ENCODE measurements around the gene SFMBT1. TPM values are rescaled to one million over a fixed set of nuclear protein-coding genes. Genes with fewer than 3 reads are reported as not detected.

SFMBT1 gene
- total and polyA plus RNA-seq, 4 donors = 4.4 to 17.8 (median 10.4) TPM

DNA sequence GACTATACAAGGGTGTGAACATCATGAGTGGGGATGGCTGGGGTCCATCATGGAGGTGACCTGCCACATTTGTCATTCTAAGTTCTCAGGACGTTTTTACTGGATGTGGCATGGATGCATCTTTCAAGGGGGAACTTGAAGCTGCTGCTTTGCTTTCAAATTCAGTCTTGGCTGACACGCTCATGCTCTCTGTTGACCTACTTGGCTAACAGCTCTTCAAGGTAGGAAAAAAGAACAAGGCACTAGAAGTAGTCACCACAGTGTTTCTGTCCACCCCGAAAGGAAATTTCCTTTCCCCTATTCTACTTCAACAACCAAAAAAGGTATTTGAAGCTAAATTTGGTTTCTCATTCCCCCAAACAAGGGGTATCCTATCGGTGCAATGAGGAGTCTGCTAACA, 163.5 kb downstream of the SFMBT1 start:
- H3K4me1 ChIP-seq (ENCODE audit: control insufficient read depth in 4 of 4, insufficient read depth in 4 of 4, low read length in 3 of 4) = peaks cover 2 to 21% (median 12%) of the 10 kb centered on the region in 4 donors
- WGBS = 91% methylated on average over 4 of the region's 4 CpGs
- no peak for DNase-seq (ENCODE audit: low spot score)
- H3K9me3 ChIP-seq (ENCODE audit: control insufficient read depth in 4 of 4, low read length in 3 of 4) = no peaks in the 10 kb centered on the region
- H3K36me3 ChIP-seq (ENCODE audit: control insufficient read depth in 4 of 4, insufficient read depth in 3 of 4, low read depth in 1 of 4, low read length in 3 of 4) = peaks cover 0 to 3% (median 1%) of the 10 kb centered on the region in 4 donors
- H3K9ac ChIP-seq (ENCODE audit: low read depth in 1 of 2, low read length in 2 of 2) = no peak overlapping the region
- TF ChIP-seq, protein P1, sequence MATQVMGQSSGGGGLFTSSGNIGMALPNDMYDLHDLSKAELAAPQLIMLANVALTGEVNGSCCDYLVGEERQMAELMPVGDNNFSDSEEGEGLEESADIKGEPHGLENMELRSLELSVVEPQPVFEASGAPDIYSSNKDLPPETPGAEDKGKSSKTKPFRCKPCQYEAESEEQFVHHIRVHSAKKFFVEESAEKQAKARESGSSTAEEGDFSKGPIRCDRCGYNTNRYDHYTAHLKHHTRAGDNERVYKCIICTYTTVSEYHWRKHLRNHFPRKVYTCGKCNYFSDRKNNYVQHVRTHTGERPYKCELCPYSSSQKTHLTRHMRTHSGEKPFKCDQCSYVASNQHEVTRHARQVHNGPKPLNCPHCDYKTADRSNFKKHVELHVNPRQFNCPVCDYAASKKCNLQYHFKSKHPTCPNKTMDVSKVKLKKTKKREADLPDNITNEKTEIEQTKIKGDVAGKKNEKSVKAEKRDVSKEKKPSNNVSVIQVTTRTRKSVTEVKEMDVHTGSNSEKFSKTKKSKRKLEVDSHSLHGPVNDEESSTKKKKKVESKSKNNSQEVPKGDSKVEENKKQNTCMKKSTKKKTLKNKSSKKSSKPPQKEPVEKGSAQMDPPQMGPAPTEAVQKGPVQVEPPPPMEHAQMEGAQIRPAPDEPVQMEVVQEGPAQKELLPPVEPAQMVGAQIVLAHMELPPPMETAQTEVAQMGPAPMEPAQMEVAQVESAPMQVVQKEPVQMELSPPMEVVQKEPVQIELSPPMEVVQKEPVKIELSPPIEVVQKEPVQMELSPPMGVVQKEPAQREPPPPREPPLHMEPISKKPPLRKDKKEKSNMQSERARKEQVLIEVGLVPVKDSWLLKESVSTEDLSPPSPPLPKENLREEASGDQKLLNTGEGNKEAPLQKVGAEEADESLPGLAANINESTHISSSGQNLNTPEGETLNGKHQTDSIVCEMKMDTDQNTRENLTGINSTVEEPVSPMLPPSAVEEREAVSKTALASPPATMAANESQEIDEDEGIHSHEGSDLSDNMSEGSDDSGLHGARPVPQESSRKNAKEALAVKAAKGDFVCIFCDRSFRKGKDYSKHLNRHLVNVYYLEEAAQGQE (IDR thresholded peaks at IDR 0.05) = no peak
- no peak overlapping the region for H3K27ac ChIP-seq (ENCODE audit: low read depth in 1 of 2, low read length in 2 of 2)
- no peaks in the 10 kb centered on the region for H3K27me3 ChIP-seq (ENCODE audit: control insufficient read depth in 4 of 4, insufficient read depth in 4 of 4, low read length in 3 of 4)
- no peak overlapping the region for H3K4me3 ChIP-seq (ENCODE audit: low read depth in 1 of 3, low read length in 3 of 3)

DNA sequence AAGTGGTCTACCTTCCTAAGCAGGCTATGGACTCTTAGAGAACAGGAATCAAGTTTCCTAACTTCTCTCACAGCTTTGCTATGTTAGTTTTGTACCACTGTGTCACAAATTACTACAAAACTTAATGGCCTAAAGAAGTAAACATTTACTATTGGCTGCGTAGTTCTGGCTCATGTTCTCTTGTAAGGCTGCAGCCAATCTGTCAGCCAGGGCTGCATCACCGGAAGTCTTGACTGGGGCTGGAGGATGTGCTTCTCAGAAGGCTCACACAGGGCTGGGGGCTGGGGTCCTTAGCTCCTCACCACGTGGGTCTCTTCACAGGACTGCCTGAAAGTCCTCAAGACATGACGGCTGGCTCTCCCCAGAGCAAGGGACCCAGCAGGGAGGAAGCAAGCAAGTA, 164.0 kb downstream of the SFMBT1 start:
- no peaks in the 10 kb centered on the region for H3K27me3 ChIP-seq (ENCODE audit: control insufficient read depth in 4 of 4, insufficient read depth in 4 of 4, low read length in 3 of 4)
- no peak overlapping the region for H3K27ac ChIP-seq (ENCODE audit: low read depth in 1 of 2, low read length in 2 of 2)
- no peak overlapping the region for H3K9ac ChIP-seq (ENCODE audit: low read depth in 1 of 2, low read length in 2 of 2)
- no peak for DNase-seq (ENCODE audit: low spot score)
- peaks cover 0 to 3% (median 1%) of the 10 kb centered on the region in 4 donors for H3K36me3 ChIP-seq (ENCODE audit: control insufficient read depth in 4 of 4, insufficient read depth in 3 of 4, low read depth in 1 of 4, low read length in 3 of 4)
- H3K4me1 ChIP-seq (ENCODE audit: control insufficient read depth in 4 of 4, insufficient read depth in 4 of 4, low read length in 3 of 4) = peaks cover 2 to 17% (median 9%) of the 10 kb centered on the region in 4 donors
- no peaks in the 10 kb centered on the region for H3K9me3 ChIP-seq (ENCODE audit: control insufficient read depth in 4 of 4, low read length in 3 of 4)
- 85% methylated on average over 4 of the region's 4 CpGs for WGBS
- TF ChIP-seq HNF4A (conservative IDR thresholded peaks at IDR 0.05) (no peak), CTCF (IDR thresholded peaks at IDR 0.05; ENCODE audit: low read depth, low read length, missing input control) (no peak), RXRA (IDR thresholded peaks at IDR 0.05) (no peak), FOXA2 (IDR thresholded peaks at IDR 0.05) (no peak), EGR1 (IDR thresholded peaks at IDR 0.05; ENCODE audit: low read depth in 2 of 2) (no peak), YY1 (IDR thresholded peaks at IDR 0.05) (no peak), ATF3 (IDR thresholded peaks at IDR 0.05) (no peak), RAD21 (IDR thresholded peaks at IDR 0.05) (no peak), MAX (IDR thresholded peaks at IDR 0.05) (no peak), JUND (IDR thresholded peaks at IDR 0.05) (no peak), NR2F2 (IDR thresholded peaks at IDR 0.05) (no peak), HNF4G (IDR thresholded peaks at IDR 0.05) (no peak), TAF1 (conservative IDR thresholded peaks at IDR 0.05) (no peak), SP1 (IDR thresholded peaks at IDR 0.05) (no peak), GABPA (IDR thresholded peaks at IDR 0.05 in 1 of 2, conservative IDR thresholded peaks at IDR 0.05 in 1 of 2) (no peak), FOXA1 (IDR thresholded peaks at IDR 0.05) (no peak)
- TF ChIP-seq, protein P1 (IDR thresholded peaks at IDR 0.05) = no peak
- TF ChIP-seq, protein P2, sequence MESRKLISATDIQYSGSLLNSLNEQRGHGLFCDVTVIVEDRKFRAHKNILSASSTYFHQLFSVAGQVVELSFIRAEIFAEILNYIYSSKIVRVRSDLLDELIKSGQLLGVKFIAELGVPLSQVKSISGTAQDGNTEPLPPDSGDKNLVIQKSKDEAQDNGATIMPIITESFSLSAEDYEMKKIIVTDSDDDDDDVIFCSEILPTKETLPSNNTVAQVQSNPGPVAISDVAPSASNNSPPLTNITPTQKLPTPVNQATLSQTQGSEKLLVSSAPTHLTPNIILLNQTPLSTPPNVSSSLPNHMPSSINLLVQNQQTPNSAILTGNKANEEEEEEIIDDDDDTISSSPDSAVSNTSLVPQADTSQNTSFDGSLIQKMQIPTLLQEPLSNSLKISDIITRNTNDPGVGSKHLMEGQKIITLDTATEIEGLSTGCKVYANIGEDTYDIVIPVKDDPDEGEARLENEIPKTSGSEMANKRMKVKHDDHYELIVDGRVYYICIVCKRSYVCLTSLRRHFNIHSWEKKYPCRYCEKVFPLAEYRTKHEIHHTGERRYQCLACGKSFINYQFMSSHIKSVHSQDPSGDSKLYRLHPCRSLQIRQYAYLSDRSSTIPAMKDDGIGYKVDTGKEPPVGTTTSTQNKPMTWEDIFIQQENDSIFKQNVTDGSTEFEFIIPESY (IDR thresholded peaks at IDR 0.05) = no peak
- no peak overlapping the region for H3K4me3 ChIP-seq (ENCODE audit: low read depth in 1 of 3, low read length in 3 of 3)

All from liver (tissue), 9 donors.